ENCODE results near the gene CD276.
"Not testable (repeated sequence)": the region's sequence is repeated elsewhere in the genome, so short reads cannot be mapped to it uniquely, and the experiment has no call there.

Gene CD276

GRCh38 chr15:73685981-73686380 is 1.8 kb downstream of the CD276 start:
- DNase-seq = no peak

GRCh38 chr15:73686781-73687256 is 2.6 kb downstream of the CD276 start:
- DNase-seq = no peak

- DNase-seq = no peak
These were observed 3.2 kb downstream of the CD276 start for GRCh38 chr15:73687351-73687750.

GRCh38 chr15:73688455-73688854 is 4.3 kb downstream of the CD276 start:
- DNase-seq = no peak

- DNase-seq = no peak
These were observed 7.2 kb downstream of the CD276 start for GRCh38 chr15:73691396-73691795.

- no peak for DNase-seq
These were observed 10.2 kb downstream of the CD276 start for GRCh38 chr15:73694419-73694818.

- no peak for DNase-seq
These were observed 11.8 kb downstream of the CD276 start for GRCh38 chr15:73695773-73696640.

GRCh38 chr15:73696641-73697001 is 12.4 kb downstream of the CD276 start:
- DNase-seq = no peak

- peak; percentile 80 for DNase-seq
These were observed 12.9 kb downstream of the CD276 start for GRCh38 chr15:73697033-73697467.

- DNase-seq = no peak
These were observed 15.3 kb downstream of the CD276 start for GRCh38 chr15:73699249-73700040.

- peak; percentile 28 for DNase-seq
These were observed 16.1 kb downstream of the CD276 start for GRCh38 chr15:73700041-73700842.

- DNase-seq = not testable (repeated sequence)
These were observed 18.4 kb downstream of the CD276 start for GRCh38 chr15:73702311-73703239.

GRCh38 chr15:73703601-73704000 is 19.4 kb downstream of the CD276 start:
- DNase-seq = not testable (repeated sequence)

GRCh38 chr15:73704142-73704868 is 20.1 kb downstream of the CD276 start:
- not testable (repeated sequence) for DNase-seq

- DNase-seq = peak; percentile 22
These were observed 20.9 kb downstream of the CD276 start for GRCh38 chr15:73704869-73705645.

- DNase-seq = no peak
These were observed 24.5 kb downstream of the CD276 start for GRCh38 chr15:73708691-73709090.

GRCh38 chr15:73709241-73709640 is 25.1 kb downstream of the CD276 start:
- DNase-seq = no peak

- DNase-seq = no peak
These were observed 25.5 kb downstream of the CD276 start for GRCh38 chr15:73709686-73710085.

GRCh38 chr15:73710321-73710720 is 26.1 kb downstream of the CD276 start:
- no peak for DNase-seq

GRCh38 chr15:73711526-73711925 is 27.3 kb downstream of the CD276 start:
- DNase-seq = no peak

All from NCI-H510A (cell line).